H54 (cell line): ENCODE measurements around the gene NSUN4.

Source experiments
- DNase-seq: peaks from one replicate; pipeline ENCODE4 v3.0.0; 2011; ENCODE audit warnings: low spot score, mixed read lengths; ENCODE audit not compliant: insufficient read length
- FAIRE-seq: peaks from 3 replicates; lab custom pipeline; 2011; peaks lifted over from hg19 to GRCh38; lab: Jason Lieb, UNC
- POLR2A ChIP-seq: IDR thresholded peaks from 2 replicates; pipeline ENCODE4 v1.6.1; 2011; ENCODE audit warnings: low read depth, mild to moderate bottlenecking, low read length

NSUN4 gene

GRCh38 chr1:46340404-46341221 lies at the start of gene NSUN4:
Gene NSUN4, plus strand, starts transcription at chr1:46340807. Its CDS starts 20 bp downstream, at chr1:46340827.
- peak; percentile 77 for TF ChIP-seq POLR2A
- DNase-seq: peak; percentile 82
- FAIRE-seq: no peak

- DNase-seq (no peak), FAIRE-seq (no peak)
- no peak for TF ChIP-seq POLR2A
Observed at GRCh38 chr1:46295306-46295705, 45.3 kb upstream of the NSUN4 start.

DNA sequence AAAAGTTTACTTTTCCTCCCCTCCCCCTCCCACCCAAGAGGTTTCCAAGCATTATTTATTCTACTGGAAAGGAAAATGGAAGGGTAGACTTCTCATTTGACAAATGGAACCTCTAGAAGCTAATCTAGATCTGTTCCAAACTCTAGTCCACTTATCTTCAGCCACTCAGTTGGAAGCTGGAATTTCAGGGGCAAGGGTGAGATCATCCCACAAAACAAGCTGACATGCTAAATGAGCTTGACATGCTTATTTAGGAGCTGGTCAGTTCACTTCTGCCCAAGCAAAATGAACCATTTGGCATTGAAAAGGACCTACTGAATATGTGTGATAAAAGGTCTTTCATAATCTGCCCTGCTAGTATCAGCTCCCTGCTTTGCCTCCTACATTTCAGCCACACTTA lies 42.2 kb upstream of the NSUN4 start:
- no peak for DNase-seq
- TF ChIP-seq POLR2A: no peak
- no peak for FAIRE-seq

GRCh38 chr1:46300673-46301405 lies 39.8 kb upstream of the NSUN4 start:
- FAIRE-seq (no peak), DNase-seq (no peak)
- TF ChIP-seq POLR2A: no peak

- no peak for TF ChIP-seq POLR2A
- DNase-seq (no peak), FAIRE-seq (no peak)
Observed at GRCh38 chr1:46301406-46301807, 39.2 kb upstream of the NSUN4 start.

- no peak for TF ChIP-seq POLR2A
- DNase-seq: no peak
- no peak for FAIRE-seq
Observed at GRCh38 chr1:46301808-46302640, 38.6 kb upstream of the NSUN4 start.

GRCh38 chr1:46302641-46303037 lies 38.0 kb upstream of the NSUN4 start:
- DNase-seq: no peak
- no peak for TF ChIP-seq POLR2A
- FAIRE-seq: no peak

- FAIRE-seq: peak; percentile 91
- TF ChIP-seq POLR2A: peak; percentile 95
- peak; percentile 93 for DNase-seq
Observed at GRCh38 chr1:46303038-46303871, 37.4 kb upstream of the NSUN4 start, which contains the start of the genes LRRC41 and UQCRH. Gene LRRC41, minus strand, starts transcription at chr1:46303616. Its CDS starts 294 bp downstream, at chr1:46303322. Gene UQCRH, plus strand, starts transcription at chr1:46303698. Its CDS starts 69 bp downstream, at chr1:46303767.

DNA sequence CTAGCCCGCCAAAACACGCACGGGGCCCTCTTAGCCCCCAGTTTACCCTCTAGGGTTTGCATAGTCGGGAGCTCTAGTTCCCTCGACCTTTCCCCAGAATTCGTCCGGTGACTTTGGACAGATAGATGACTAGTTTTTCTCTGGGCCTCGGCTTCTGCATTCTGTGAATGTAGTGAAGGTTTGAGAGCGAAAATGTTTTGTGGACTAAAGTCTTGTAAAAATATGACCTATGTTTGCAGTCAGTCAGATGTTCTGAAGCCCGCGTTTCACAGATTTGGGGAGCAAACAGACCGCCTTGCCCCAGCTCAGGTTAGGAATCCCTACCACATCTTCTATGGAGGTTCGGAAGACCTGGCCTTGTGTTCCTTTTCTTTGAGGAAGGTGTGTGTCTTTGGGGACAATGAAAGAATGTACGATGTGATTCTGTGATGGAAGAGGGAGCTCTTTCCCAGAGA lies 36.7 kb upstream of the NSUN4 start:
- DNase-seq (no peak), FAIRE-seq (no peak)
- no peak for TF ChIP-seq POLR2A

- FAIRE-seq (no peak), DNase-seq (no peak)
- TF ChIP-seq POLR2A: no peak
Observed at GRCh38 chr1:46306159-46306530, 34.5 kb upstream of the NSUN4 start.

- FAIRE-seq: no peak
- DNase-seq: no peak
- no peak for TF ChIP-seq POLR2A
Observed at GRCh38 chr1:46309401-46310159, 31.0 kb upstream of the NSUN4 start.

- DNase-seq: no peak
Observed at GRCh38 chr1:46310321-46310720, 30.3 kb upstream of the NSUN4 start.

More at GRCh38 chr1:46310321-46310720, 30.3 kb upstream of the NSUN4 start:
- FAIRE-seq: no peak
- TF ChIP-seq POLR2A: no peak
